GM23338 (cell line): Measurements from ENCODE around the gene CTNNA2. TPM values are rescaled to one million over a fixed set of nuclear protein-coding genes. Genes with fewer than 3 reads are reported as not detected.
"Not testable (repeated sequence)": the region's sequence is repeated elsewhere in the genome, so short reads cannot be mapped to it uniquely, and the experiment has no call there.

Experiments used
- ATAC-seq: fragments of 200-7000 bp; cut with Tn5 transposase; 3 replicates; pipeline ENCODE4 v1.9.1; 2020
- DNase-seq: peaks from one replicate; pipeline ENCODE4 v3.0.0-alpha.2; 2015; ENCODE audit warnings: low spot score
- H2AFZ ChIP-seq: fragments of 200-600 bp; sonication (generic); 2 replicates; pipeline ENCODE4 v1.8.0; 2016; ENCODE audit warnings: antibody characterized with exemption, mild to moderate bottlenecking, moderate library complexity
- H3F3A ChIP-seq: fragments of 200-600 bp; sonication (generic); replicated peaks from 2 replicates; pipeline ENCODE4 v1.8.0; 2017; ENCODE audit warnings: antibody characterized with exemption, mixed run types, low read depth
- H3K27ac ChIP-seq: fragments of 200-600 bp; sonication (generic); 2 replicates; pipeline ENCODE4 v1.6.1; 2016; ENCODE audit warnings: low read depth
- H3K27me3 ChIP-seq: fragments of 200-600 bp; sonication (generic); 2 replicates; pipeline ENCODE4 v1.8.0; 2016; ENCODE audit warnings: mild to moderate bottlenecking, mixed run types, moderate library complexity; ENCODE audit not compliant: insufficient read depth
- H3K36me3 ChIP-seq: fragments of 200-600 bp; sonication (generic); 2 replicates; pipeline ENCODE4 v1.8.0; 2016; ENCODE audit warnings: mild to moderate bottlenecking; ENCODE audit not compliant: insufficient read depth
- H3K4me1 ChIP-seq: fragments of 200-600 bp; sonication (generic); 2 replicates; pipeline ENCODE4 v1.8.0; 2016; ENCODE audit warnings: mild to moderate bottlenecking, moderate library complexity; ENCODE audit not compliant: insufficient read depth
- H3K4me2 ChIP-seq: fragments of 200-600 bp; sonication (generic); 2 replicates; pipeline ENCODE4 v1.7.1; 2017; ENCODE audit warnings: mixed run types
- H3K4me3 ChIP-seq: fragments of 200-600 bp; sonication (generic); 2 replicates; pipeline ENCODE4 v1.6.1; 2016; ENCODE audit warnings: mixed run types
- H3K79me2 ChIP-seq: fragments of 200-600 bp; sonication (generic); replicated peaks from 2 replicates; pipeline ENCODE4 v1.8.0; 2017; ENCODE audit warnings: mild to moderate bottlenecking; ENCODE audit not compliant: insufficient read depth
- H3K9me2 ChIP-seq: fragments of 200-600 bp; sonication (generic); 2 replicates; pipeline ENCODE4 v1.8.0; 2017; ENCODE audit not compliant: insufficient read depth
- H4K20me1 ChIP-seq: fragments of 200-600 bp; sonication (generic); replicated peaks from 2 replicates; pipeline ENCODE4 v1.8.0; 2017; ENCODE audit warnings: mild to moderate bottlenecking; ENCODE audit not compliant: insufficient read depth
- H3K27ac Mint-ChIP-seq: 2 replicates; pipeline ENCODE4 v1.8.0; 2020; ENCODE audit warnings: inconsistent platforms, mild to moderate bottlenecking, moderate library complexity, mixed read lengths
- H3K27me3 Mint-ChIP-seq: 3 replicates; pipeline ENCODE4 v1.8.0; 2022; ENCODE audit warnings: low read depth, mild to moderate bottlenecking, moderate library complexity, mixed read lengths, inconsistent platforms; ENCODE audit not compliant: insufficient read depth, poor library complexity
- H3K36me3 Mint-ChIP-seq: 3 replicates; pipeline ENCODE4 v1.8.0; 2021; ENCODE audit warnings: low read depth, mild to moderate bottlenecking, inconsistent platforms, moderate library complexity, mixed read lengths
- H3K4me1 Mint-ChIP-seq: 3 replicates; pipeline ENCODE4 v1.8.0; 2020; ENCODE audit warnings: mild to moderate bottlenecking, inconsistent platforms, mixed read lengths
- H3K4me3 Mint-ChIP-seq: 3 replicates; pipeline ENCODE4 v1.8.0; 2021; ENCODE audit warnings: moderate library complexity, mild to moderate bottlenecking, inconsistent platforms, mixed read lengths
- H3K9me3 Mint-ChIP-seq: 3 replicates; pipeline ENCODE4 v1.8.0; 2020; ENCODE audit warnings: moderate library complexity, mild to moderate bottlenecking, inconsistent platforms, mixed read lengths
- CREB1 ChIP-seq: fragments of 250-450 bp; sonication (Bioruptor Pico); IDR thresholded peaks from 2 replicates; pipeline ENCODE4 v1.5.0; 2020; ENCODE audit warnings: low read depth, mild to moderate bottlenecking, moderate library complexity
- CTCF ChIP-seq, 2 experiments: fragments of 200-600 bp in 1 of 2; sonication (generic) in 1 of 2; conservative IDR thresholded peaks; 2 replicates each; pipeline versions ENCODE4 v1.5.1 to v1.6.1; 2016 to 2017; ENCODE audit warnings: antibody characterized with exemption in 2 of 2, low read depth in 2 of 2, mild to moderate bottlenecking in 2 of 2, moderate library complexity in 1 of 2
- EZH2phosphoT487 ChIP-seq: fragments of 200-600 bp; sonication (generic); IDR thresholded peaks from one replicate; pipeline ENCODE4 v1.8.1; 2018; ENCODE audit warnings: antibody characterized with exemption; ENCODE audit not compliant: unreplicated experiment
- REST ChIP-seq: IDR thresholded peaks from one replicate; pipeline ENCODE4 v1.6.1; 2018; ENCODE audit warnings: antibody characterized with exemption; ENCODE audit not compliant: unreplicated experiment
- STAT1 ChIP-seq: IDR thresholded peaks from one replicate; pipeline ENCODE4 v1.6.1; 2016; ENCODE audit warnings: antibody characterized with exemption; ENCODE audit not compliant: unreplicated experiment
- ZNF114 ChIP-seq: fragments of 250-450 bp; sonication (Bioruptor Pico); IDR thresholded peaks from 2 replicates; pipeline ENCODE4 v1.5.0; 2020; ENCODE audit warnings: mild to moderate bottlenecking, moderate library complexity
- ZNF331 ChIP-seq: fragments of 250-450 bp; sonication (Bioruptor Pico); IDR thresholded peaks from 2 replicates; pipeline ENCODE4 v1.5.0; 2020; ENCODE audit warnings: low read depth, mild to moderate bottlenecking, moderate library complexity
- polyA plus RNA-seq: library from polyadenylated mRNA; unstranded; fragments of >200 nt; fragmentation: Nextera tagmentation; extraction: Ambion mirVana; gene quantifications from 2 replicates; pipeline ENCODE4 v1.2.1, GENCODE V29; 2016
- total RNA-seq: library from RNA; depleted of rRNA; stranded (reverse); fragments of >200 nt; shearing (Covaris generic); gene quantifications from 2 replicates; pipeline ENCODE4 v1.2.3, GENCODE V29; 2014
- TF ChIP-seq, protein P1 (sequence below): fragments of 250-450 bp; sonication (Bioruptor Pico); IDR thresholded peaks from 2 replicates; pipeline ENCODE4 v1.5.0; 2020; ENCODE audit warnings: mild to moderate bottlenecking, moderate library complexity

The CTNNA2 gene
- total and polyA plus RNA-seq, 2 experiments from 2014 or later, result 6.4 to 15.6 TPM

GRCh38 chr2:80092474-80092873 lies 579.6 kb downstream of the CTNNA2 start:
- H3K4me3 ChIP-seq, result no peak overlapping the region
- peak; percentile 25 for DNase-seq
- H3K27me3 Mint-ChIP-seq, result no peaks in the 10 kb centered on the region
- H3K27me3 ChIP-seq, result no peaks in the 10 kb centered on the region
- H3K36me3 ChIP-seq, result no peaks in the 10 kb centered on the region
- peaks cover 20% of the 10 kb centered on the region for H3K9me3 Mint-ChIP-seq
- ATAC-seq, result no peak
- H4K20me1 ChIP-seq, result peaks cover 5% of the 10 kb centered on the region; the same call in 1 of the 2 replicates
- H3K4me1 Mint-ChIP-seq, result peaks cover 4% of the 10 kb centered on the region
- H3K27ac ChIP-seq, result no peak overlapping the region
- no peaks in the 10 kb centered on the region for H3K9me2 ChIP-seq
- no peak overlapping the region for H3K27ac Mint-ChIP-seq
- H3K79me2 ChIP-seq, result no peaks in the 10 kb centered on the region
- H2AFZ ChIP-seq, result no peak overlapping the region
- no peaks in the 10 kb centered on the region for H3K4me1 ChIP-seq
- H3F3A ChIP-seq, result no peaks in the 10 kb centered on the region
- TF ChIP-seq CTCF (conservative IDR thresholded peaks at IDR 0.05; ENCODE audit: low read depth in 2 of 2) (no peak), REST (no peak), EZH2phosphoT487 (no peak), ZNF331 (CRISPR knock-in tag) (no peak), CREB1 (CRISPR knock-in tag) (no peak), STAT1 (no peak), ZNF114 (CRISPR knock-in tag) (no peak)
- TF ChIP-seq, protein P1, sequence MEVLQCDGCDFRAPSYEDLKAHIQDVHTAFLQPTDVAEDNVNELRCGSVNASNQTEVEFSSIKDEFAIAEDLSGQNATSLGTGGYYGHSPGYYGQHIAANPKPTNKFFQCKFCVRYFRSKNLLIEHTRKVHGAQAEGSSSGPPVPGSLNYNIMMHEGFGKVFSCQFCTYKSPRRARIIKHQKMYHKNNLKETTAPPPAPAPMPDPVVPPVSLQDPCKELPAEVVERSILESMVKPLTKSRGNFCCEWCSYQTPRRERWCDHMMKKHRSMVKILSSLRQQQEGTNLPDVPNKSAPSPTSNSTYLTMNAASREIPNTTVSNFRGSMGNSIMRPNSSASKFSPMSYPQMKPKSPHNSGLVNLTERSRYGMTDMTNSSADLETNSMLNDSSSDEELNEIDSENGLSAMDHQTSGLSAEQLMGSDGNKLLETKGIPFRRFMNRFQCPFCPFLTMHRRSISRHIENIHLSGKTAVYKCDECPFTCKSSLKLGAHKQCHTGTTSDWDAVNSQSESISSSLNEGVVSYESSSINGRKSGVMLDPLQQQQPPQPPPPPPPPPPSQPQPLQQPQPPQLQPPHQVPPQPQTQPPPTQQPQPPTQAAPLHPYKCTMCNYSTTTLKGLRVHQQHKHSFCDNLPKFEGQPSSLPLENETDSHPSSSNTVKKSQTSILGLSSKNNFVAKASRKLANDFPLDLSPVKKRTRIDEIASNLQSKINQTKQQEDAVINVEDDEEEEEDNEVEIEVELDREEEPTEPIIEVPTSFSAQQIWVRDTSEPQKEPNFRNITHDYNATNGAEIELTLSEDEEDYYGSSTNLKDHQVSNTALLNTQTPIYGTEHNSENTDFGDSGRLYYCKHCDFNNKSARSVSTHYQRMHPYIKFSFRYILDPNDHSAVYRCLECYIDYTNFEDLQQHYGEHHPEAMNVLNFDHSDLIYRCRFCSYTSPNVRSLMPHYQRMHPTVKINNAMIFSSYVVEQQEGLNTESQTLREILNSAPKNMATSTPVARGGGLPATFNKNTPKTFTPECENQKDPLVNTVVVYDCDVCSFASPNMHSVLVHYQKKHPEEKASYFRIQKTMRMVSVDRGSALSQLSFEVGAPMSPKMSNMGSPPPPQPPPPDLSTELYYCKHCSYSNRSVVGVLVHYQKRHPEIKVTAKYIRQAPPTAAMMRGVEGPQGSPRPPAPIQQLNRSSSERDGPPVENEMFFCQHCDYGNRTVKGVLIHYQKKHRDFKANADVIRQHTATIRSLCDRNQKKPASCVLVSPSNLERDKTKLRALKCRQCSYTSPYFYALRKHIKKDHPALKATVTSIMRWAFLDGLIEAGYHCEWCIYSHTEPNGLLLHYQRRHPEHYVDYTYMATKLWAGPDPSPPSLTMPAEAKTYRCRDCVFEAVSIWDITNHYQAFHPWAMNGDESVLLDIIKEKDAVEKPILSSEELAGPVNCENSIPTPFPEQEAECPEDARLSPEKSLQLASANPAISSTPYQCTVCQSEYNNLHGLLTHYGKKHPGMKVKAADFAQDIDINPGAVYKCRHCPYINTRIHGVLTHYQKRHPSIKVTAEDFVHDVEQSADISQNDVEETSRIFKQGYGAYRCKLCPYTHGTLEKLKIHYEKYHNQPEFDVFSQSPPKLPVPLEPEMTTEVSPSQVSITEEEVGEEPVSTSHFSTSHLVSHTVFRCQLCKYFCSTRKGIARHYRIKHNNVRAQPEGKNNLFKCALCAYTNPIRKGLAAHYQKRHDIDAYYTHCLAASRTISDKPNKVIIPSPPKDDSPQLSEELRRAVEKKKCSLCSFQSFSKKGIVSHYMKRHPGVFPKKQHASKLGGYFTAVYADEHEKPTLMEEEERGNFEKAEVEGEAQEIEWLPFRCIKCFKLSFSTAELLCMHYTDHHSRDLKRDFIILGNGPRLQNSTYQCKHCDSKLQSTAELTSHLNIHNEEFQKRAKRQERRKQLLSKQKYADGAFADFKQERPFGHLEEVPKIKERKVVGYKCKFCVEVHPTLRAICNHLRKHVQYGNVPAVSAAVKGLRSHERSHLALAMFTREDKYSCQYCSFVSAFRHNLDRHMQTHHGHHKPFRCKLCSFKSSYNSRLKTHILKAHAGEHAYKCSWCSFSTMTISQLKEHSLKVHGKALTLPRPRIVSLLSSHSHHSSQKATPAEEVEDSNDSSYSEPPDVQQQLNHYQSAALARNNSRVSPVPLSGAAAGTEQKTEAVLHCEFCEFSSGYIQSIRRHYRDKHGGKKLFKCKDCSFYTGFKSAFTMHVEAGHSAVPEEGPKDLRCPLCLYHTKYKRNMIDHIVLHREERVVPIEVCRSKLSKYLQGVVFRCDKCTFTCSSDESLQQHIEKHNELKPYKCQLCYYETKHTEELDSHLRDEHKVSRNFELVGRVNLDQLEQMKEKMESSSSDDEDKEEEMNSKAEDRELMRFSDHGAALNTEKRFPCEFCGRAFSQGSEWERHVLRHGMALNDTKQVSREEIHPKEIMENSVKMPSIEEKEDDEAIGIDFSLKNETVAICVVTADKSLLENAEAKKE (CRISPR knock-in tag), result no peak
- peaks cover 10% of the 10 kb centered on the region for H3K36me3 Mint-ChIP-seq
- H3K4me3 Mint-ChIP-seq, result no peak overlapping the region
- no peak overlapping the region for H3K4me2 ChIP-seq

DNA sequence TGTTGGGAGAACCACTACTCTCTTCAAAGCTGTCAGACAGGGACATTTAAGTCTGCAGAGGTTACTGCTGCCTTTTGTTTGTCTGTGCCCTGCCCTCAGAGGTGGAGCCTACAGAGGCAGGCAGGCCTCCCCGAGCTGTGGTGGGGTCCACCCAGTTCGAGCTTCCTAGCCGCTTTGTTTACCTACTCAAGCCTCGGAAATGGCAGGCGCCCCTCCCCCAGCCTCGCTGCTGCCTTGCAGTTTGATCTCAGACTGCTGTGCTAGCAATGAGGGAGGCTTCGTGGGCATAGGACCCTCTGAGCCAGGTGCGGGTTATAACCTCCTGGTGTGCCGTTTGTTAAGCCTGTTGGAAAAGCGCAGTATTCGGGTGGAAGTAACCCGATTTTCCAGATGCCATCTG lies 585.7 kb downstream of the CTNNA2 start:
- H4K20me1 ChIP-seq, H3K4me3 ChIP-seq, H3K9me2 ChIP-seq, ATAC-seq, H3K4me3 Mint-ChIP-seq, H3K79me2 ChIP-seq, H3K27ac ChIP-seq, H3F3A ChIP-seq, H3K27me3 Mint-ChIP-seq, H3K27ac Mint-ChIP-seq, DNase-seq, H2AFZ ChIP-seq, H3K4me1 Mint-ChIP-seq, H3K4me2 ChIP-seq, H3K27me3 ChIP-seq, H3K36me3 ChIP-seq, H3K4me1 ChIP-seq: not testable (repeated sequence)
- Mint-ChIP-seq H3K36me3 (peaks cover 40% of the 10 kb centered on the region), H3K9me3 (peaks cover 60% of the 10 kb centered on the region)
